ENCODE results near the gene ZNF185. TPM values are rescaled to one million over a fixed set of nuclear protein-coding genes. Genes with fewer than 3 reads are reported as not detected.

Gene ZNF185
- total and polyA plus RNA-seq, 10 of the 15 experiments (the other 5 are each of a cell fraction or from before 2014, with no cell fraction given) = 0.23 to 1.3 (median 0.55) TPM

GRCh38 chrX:152900937-152901445 lies 3.1 kb downstream of the ZNF185 start (continued):
- TF ChIP-seq MXI1 (IDR thresholded peaks at IDR 0.05; ENCODE audit: low read depth, low read length) = no peak
- no peak for TF ChIP-seq RCOR1 (conservative IDR thresholded peaks at IDR 0.05; ENCODE audit: low read depth, low read length)
- TF ChIP-seq FOXK2 (IDR thresholded peaks at IDR 0.05) = no peak

- FAIRE-seq (no peak), DNase-seq (ENCODE audit: low read depth, low spot score) (no peak), ATAC-seq (no peak)
- ChIA-PET POLR2A (no interaction called here), CTCF (interaction anchor here (0.7 to 0.8 kb wide), 2 partner anchors 11 to 12 kb away, joined by 3 read pairs; no protein-coding TSS in a partner anchor), SMC1A (ENCODE audit: uncharacterized antibody, unreplicated experiment) (no interaction called here), RAD21 (ENCODE audit: unreplicated experiment) (no interaction called here)
- no TSS peak for BruUV-seq (replicated peaks)
- Histone ChIP-seq H3K9ac (ENCODE audit: control insufficient read depth, insufficient read depth, low read length) (no peak overlapping the region), H2AFZ (ENCODE audit: control insufficient read depth, low read depth, low read length) (no peak overlapping the region), H4K20me1 (ENCODE audit: control insufficient read depth, insufficient read depth) (no peaks in the 10 kb centered on the region), H3K27ac (ENCODE audit: control insufficient read depth, insufficient read depth) (no peak overlapping the region), H3K79me2 (ENCODE audit: control insufficient read depth, insufficient read depth, low read length) (no peaks in the 10 kb centered on the region), H3K36me3 (ENCODE audit: control insufficient read depth in 2 of 2, insufficient read depth in 2 of 2, low read length in 1 of 2) (no peaks in the 10 kb centered on the region), H3K4me2 (ENCODE audit: control insufficient read depth, insufficient read depth) (no peak overlapping the region), H3K27me3 (replicated peaks in 1 of 2; ENCODE audit: control insufficient read depth in 2 of 2, insufficient read depth in 2 of 2, low read length in 1 of 2) (no peaks in the 10 kb centered on the region; a peak in 1 of 4 replicates), H3K4me1 (ENCODE audit: control insufficient read depth, insufficient read depth, low read length) (no peaks in the 10 kb centered on the region), H3K4me3 (no peak overlapping the region), H3K9me3 (replicated peaks; ENCODE audit: control insufficient read depth, insufficient read depth, low read length) (no peaks in the 10 kb centered on the region)
- in situ Hi-C loops (cut with MboI) = no loop called here
- intact Hi-C loops (cut with micrococcal nuclease; ENCODE audit: unreplicated experiment) = no loop called here
- 45% methylated on average over 15 of the region's 15 CpGs for WGBS (ENCODE audit: insufficient coverage, insufficient replicate concordance, low lambda C conversion rate, missing lambda C conversion rate)
- TF ChIP-seq TCF7 (IDR thresholded peaks at IDR 0.05; ENCODE audit: borderline replicate concordance) (no peak), EZH2 (IDR thresholded peaks at IDR 0.05; ENCODE audit: borderline replicate concordance, control insufficient read depth, low read depth, low read length) (no peak), ETV6 (conservative IDR thresholded peaks at IDR 0.05 in 1 of 2, IDR thresholded peaks at IDR 0.05 in 1 of 2; ENCODE audit: borderline replicate concordance in 1 of 2, low read depth in 1 of 2) (no peak), ZNF622 (IDR thresholded peaks at IDR 0.05) (no peak), BCLAF1 (IDR thresholded peaks at IDR 0.05) (no peak), POLR2AphosphoS2 (IDR thresholded peaks at IDR 0.05; ENCODE audit: low read depth, low read length) (no peak), NRF1 (conservative IDR thresholded peaks at IDR 0.05; ENCODE audit: low read depth, low read length) (no peak), SIN3A (IDR thresholded peaks at IDR 0.05; ENCODE audit: low read depth, low read length) (no peak), ZBTB40 (IDR thresholded peaks at IDR 0.05; ENCODE audit: borderline replicate concordance) (no peak), MEF2B (IDR thresholded peaks at IDR 0.05; ENCODE audit: partially characterized antibody, poor library complexity, severe bottlenecking) (no peak), GATAD2B (conservative IDR thresholded peaks at IDR 0.05; ENCODE audit: low read depth) (no peak)
Measured at GRCh38 chrX:152901816-152902501, 4.1 kb downstream of the ZNF185 start.

Measured in GM12878 (cell line).